Astrocyte (in vitro differentiated cells and primary cell): Measurements from ENCODE around the gene XXYLT1.

Experiments used
- CTCF ChIP-seq: IDR thresholded peaks from 2 replicates; pipeline ENCODE4 v1.5.1; 2011; ENCODE audit warnings: low read depth, mild to moderate bottlenecking, inconsistent platforms, low read length, moderate library complexity; ENCODE audit not compliant: insufficient read depth
- EZH2 ChIP-seq: IDR thresholded peaks from 2 replicates; pipeline ENCODE4 v1.6.1; 2012; ENCODE audit warnings: mild to moderate bottlenecking, low read length, inconsistent platforms; ENCODE audit not compliant: insufficient read depth

GRCh38 chr3:195285372-195285771 is 14.4 kb upstream of the XXYLT1 start:
- TF ChIP-seq CTCF = no peak
- no peak for TF ChIP-seq EZH2
